ENCODE data around the gene CERK. TPM values are rescaled to one million over a fixed set of nuclear protein-coding genes. Genes with fewer than 3 reads are reported as not detected.

CERK gene
- total RNA-seq, 3 donors from 2014 or later, result 41.4 to 47.3 (median 44.9) TPM

DNA sequence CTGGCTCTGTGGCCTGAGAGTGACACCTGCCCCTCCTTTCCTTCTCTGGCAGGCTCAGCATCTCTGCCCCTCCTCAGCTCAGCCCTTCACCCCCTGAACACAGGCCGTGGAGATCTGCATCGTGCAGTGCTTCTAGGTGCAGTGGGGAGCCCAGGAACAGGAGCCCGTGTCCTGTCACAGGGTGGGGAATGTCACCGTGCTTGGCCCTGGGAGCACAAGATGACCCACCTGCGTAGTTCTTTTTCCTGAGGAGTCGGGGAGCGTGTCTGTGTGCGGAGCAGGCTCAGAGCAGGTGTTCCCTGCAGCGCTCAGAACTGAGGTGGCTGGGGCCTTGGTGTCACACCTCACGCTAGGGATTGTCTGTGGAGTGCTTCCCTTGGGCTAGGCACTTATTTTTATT, 35.0 kb upstream of the CERK start:
- DNase-seq (no peak), ATAC-seq (no peak)
- peaks cover 86% of the 10 kb centered on the region for H3K4me1 Mint-ChIP-seq (ENCODE audit: low read depth)
- no peaks in the 10 kb centered on the region for H3K27me3 Mint-ChIP-seq (ENCODE audit: low read depth)
- no peaks in the 10 kb centered on the region for H3K9me3 Mint-ChIP-seq
- H3K36me3 Mint-ChIP-seq (ENCODE audit: insufficient read depth), result peaks cover 4% of the 10 kb centered on the region
- no peak overlapping the region for H3K4me3 Mint-ChIP-seq

DNA sequence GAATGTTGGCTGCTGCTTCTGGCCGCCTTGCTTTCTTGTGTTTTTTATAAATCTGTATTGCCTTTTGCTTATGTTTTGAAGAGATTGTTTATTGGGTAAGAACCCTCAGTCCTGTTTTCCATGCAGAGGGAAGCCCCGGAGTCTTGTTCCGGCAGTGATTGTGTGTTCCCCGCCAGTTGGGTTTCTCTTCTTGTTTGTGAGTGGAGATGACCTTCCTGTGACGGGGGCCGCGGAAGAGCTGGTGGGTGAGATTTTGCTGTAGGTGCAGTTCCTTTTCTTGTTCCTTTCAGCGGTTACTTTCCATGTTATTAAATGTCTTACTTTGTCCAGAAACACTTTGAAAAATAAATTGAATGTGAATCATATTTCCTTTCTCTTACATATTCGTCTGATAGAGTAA, 32.7 kb upstream of the CERK start:
- DNase-seq (no peak), ATAC-seq (no peak)
- Mint-ChIP-seq H3K4me3 (peak overlapping the region; percentile 48), H3K27me3 (ENCODE audit: low read depth) (no peaks in the 10 kb centered on the region), H3K4me1 (ENCODE audit: low read depth) (peaks cover 78% of the 10 kb centered on the region), H3K36me3 (ENCODE audit: insufficient read depth) (peaks cover 7% of the 10 kb centered on the region), H3K9me3 (no peaks in the 10 kb centered on the region)

DNA sequence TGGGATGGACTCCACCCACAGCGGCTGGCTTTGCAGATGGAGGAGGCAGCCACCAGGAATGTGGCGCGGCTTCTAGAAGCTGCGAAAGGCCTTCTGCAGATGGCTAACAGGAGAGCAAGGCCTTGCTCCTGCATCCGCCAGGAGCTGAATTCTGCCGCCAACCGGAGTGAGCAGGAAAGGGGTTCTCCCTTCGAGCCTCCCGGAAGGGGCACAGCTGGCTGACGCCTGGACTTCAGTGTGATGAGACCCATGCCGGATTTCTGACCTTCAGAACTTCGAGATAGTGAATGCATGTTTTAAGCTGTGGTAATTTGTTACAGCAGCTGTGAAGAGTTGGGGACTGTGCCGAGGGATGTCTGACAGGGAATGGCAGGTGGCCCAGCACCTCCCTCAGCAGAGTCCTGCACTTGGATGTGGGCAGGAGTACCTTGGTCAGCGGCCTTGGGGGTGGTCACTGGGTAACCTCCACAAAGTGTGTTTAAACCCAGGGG, 32.1 kb upstream of the CERK start:
- H3K9me3 Mint-ChIP-seq, result no peaks in the 10 kb centered on the region
- DNase-seq, result no peak
- no peak for ATAC-seq
- peaks cover 7% of the 10 kb centered on the region for H3K36me3 Mint-ChIP-seq (ENCODE audit: insufficient read depth)
- H3K4me1 Mint-ChIP-seq (ENCODE audit: low read depth), result peaks cover 77% of the 10 kb centered on the region
- H3K4me3 Mint-ChIP-seq, result no peak overlapping the region
- H3K27me3 Mint-ChIP-seq (ENCODE audit: low read depth), result no peaks in the 10 kb centered on the region

DNA sequence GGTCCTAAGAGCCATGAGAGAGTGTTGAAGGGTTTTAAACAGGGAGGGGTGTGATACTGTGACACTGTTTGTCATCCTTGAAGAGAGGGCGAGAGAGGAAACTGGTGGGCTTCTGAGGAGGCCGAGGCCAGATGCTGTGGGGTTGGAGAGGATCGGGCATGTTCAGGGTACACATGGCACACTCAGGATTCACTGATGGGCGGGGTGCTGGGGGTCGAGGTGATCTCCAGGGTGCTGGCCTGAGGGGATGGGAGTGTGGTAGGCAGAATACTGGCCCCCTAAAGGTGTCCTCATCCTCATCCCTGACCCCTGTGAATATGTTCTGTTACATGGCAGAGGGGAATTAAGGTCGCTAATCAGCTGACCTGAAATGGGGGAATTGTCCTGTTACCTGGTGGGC, 31.7 kb upstream of the CERK start:
- no peaks in the 10 kb centered on the region for H3K9me3 Mint-ChIP-seq
- peaks cover 77% of the 10 kb centered on the region for H3K4me1 Mint-ChIP-seq (ENCODE audit: low read depth)
- H3K36me3 Mint-ChIP-seq (ENCODE audit: insufficient read depth), result peaks cover 7% of the 10 kb centered on the region
- H3K4me3 Mint-ChIP-seq, result no peak overlapping the region
- DNase-seq, result no peak
- ATAC-seq, result no peak
- H3K27me3 Mint-ChIP-seq (ENCODE audit: low read depth), result no peaks in the 10 kb centered on the region

DNA sequence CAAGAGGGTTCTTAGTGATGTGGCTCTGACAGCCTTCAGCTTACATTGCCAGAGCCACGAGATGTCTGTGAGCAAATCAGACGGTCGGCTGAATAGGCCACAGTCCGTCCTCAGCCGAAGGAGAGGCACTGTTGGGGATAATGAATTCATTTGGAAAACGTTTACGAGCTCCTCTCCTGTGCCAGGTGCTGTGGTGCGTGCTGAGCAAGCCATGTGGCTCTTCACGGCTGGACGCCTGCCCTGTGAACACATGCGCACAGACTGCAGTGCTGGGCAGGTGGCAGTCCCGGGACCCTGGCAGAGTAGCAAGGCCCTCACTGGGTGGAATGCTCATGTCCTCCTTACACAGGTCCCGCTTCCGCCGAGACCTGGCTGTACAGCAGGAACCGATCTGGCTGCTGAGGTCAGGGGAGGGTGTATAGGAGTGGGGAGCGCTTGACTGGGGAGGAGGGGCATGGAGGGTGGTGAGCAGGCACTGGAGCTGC, 31.2 kb upstream of the CERK start:
- ATAC-seq (no peak), DNase-seq (no peak)
- Mint-ChIP-seq H3K36me3 (ENCODE audit: insufficient read depth) (peaks cover 8% of the 10 kb centered on the region), H3K9me3 (no peaks in the 10 kb centered on the region), H3K4me3 (no peak overlapping the region), H3K27me3 (ENCODE audit: low read depth) (no peaks in the 10 kb centered on the region), H3K4me1 (ENCODE audit: low read depth) (peaks cover 77% of the 10 kb centered on the region)

DNA sequence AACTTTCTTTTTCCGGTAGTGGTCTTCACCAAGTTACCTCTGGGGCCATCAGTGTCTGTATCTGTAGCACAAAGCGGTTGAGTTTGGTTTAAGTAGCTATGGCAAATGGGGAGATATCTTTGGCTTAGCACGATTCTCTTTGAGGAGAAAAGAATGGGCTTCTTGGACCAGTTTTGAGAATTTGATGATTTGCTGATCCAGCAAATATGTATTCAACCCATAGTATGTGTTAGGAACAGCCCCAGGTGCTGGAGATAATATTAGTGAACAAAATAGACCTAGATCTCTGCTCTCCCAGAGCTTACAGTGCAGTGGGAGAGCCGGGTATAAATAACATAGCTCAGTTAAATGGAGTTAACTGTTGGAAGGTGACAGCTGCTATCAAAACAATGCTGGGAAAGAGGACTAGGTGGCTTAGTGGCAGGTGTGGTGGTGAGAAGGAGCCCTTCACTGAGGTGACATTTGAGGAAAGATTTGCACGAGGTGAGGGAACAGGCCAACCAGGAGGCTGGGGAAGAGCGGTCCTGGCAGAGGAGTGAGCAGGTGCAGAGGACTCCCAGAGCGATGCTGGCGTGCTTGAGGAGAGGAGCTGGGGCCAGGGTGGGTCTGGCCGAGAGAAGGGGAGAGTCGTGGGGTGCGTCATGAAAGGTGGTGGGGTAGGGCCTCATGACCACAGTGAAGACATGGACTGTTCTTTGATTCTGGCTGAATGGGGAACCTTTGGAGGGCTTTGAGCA, 29.4 kb upstream of the CERK start:
- Mint-ChIP-seq H3K4me3 (no peak overlapping the region), H3K9me3 (no peaks in the 10 kb centered on the region), H3K27me3 (ENCODE audit: low read depth) (no peaks in the 10 kb centered on the region), H3K36me3 (ENCODE audit: insufficient read depth) (peaks cover 8% of the 10 kb centered on the region), H3K4me1 (ENCODE audit: low read depth) (peaks cover 76% of the 10 kb centered on the region)
- ATAC-seq, result no peak
- no peak for DNase-seq

DNA sequence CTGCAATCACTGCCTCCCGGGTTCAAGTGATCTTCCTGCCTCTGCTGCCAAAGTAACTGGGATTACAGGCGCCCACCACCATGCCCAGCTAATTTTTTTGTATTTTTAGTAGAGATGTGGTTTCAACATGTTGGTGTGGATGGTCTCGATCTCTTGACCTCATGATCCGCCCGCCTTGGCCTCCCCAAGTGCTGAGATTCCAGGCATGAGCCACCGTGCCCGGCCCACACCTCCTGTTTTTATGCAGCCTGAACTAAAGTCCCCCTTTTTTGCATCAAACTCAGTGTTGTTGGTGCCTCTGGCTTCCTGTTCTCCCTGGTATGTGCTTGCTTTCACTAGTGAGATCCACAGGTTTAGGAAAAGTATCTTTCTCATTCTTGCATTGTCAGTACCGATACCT, 28.6 kb upstream of the CERK start:
- ATAC-seq (no peak), DNase-seq (no peak)
- Mint-ChIP-seq H3K4me1 (ENCODE audit: low read depth) (peaks cover 82% of the 10 kb centered on the region), H3K27me3 (ENCODE audit: low read depth) (no peaks in the 10 kb centered on the region), H3K36me3 (ENCODE audit: insufficient read depth) (peaks cover 8% of the 10 kb centered on the region), H3K4me3 (peak overlapping the region; percentile 16), H3K9me3 (no peaks in the 10 kb centered on the region)

DNA sequence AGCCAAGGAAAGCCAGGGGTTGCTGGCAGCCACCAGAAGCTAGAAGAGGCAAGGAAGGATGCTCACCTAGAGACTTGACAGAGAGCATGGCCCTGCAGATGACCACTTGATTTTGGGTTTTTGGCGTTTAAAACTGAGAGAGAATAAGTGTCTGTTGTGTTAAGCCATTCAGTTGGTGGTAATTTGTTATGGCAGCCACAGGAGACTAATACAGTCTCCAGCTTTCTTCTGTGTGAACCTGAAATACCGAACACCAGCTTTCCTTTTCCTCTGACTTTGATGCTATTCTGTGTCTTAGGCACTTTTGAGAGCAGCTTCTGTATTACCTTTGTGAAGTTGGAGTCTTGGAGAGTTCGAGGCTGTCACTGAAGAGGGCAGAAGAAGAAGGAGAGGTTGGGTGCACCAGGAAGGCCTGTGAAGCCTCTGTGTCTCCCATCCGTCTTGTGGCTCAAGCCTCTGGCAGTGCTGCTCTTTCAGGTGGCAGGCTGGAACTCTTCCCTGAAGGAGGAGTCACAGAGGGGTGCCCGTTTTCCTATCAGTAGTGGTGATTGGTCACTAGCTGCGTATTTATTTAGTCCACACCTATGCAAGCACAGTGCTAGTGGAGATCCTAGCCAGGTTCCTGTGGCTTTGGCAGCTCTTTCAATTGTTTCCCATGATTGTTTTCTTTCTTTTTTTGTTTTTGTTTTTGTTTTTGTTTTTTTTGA, 26.9 kb upstream of the CERK start:
- DNase-seq, result no peak
- H3K4me3 Mint-ChIP-seq, result peak overlapping the region; percentile 100
- H3K9me3 Mint-ChIP-seq, result no peaks in the 10 kb centered on the region
- peaks cover 74% of the 10 kb centered on the region for H3K4me1 Mint-ChIP-seq (ENCODE audit: low read depth)
- ATAC-seq, result no peak
- H3K27me3 Mint-ChIP-seq (ENCODE audit: low read depth), result no peaks in the 10 kb centered on the region
- H3K36me3 Mint-ChIP-seq (ENCODE audit: insufficient read depth), result peaks cover 9% of the 10 kb centered on the region

DNA sequence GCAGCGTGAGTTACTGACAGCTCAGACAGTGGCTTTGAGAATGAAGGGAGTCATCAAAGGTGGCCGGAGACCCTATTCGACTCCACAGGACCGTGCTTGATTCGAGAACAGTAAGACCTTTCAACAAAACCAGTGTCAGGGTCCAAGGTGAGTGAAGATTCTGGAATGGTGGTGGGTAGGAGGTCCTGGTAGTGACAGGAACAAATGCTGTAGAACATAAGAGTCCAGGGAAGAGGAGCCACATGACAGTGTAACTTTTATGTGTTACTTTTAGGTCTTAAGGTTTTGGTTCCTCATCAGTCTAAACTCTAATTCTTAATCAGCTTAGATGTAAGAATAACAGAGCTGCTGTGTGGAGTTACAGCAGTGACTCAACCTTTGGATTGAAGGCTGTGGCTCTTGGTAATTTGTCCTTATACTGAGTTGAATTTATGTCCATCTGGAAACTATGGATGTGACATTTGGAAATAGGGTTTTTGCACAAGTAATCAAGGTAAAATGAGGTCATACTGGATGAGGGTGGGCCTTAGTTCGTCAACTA, 26.2 kb upstream of the CERK start:
- Mint-ChIP-seq H3K27me3 (ENCODE audit: low read depth) (no peaks in the 10 kb centered on the region), H3K36me3 (ENCODE audit: insufficient read depth) (peaks cover 6% of the 10 kb centered on the region), H3K4me3 (peak overlapping the region; percentile 100), H3K4me1 (ENCODE audit: low read depth) (peaks cover 67% of the 10 kb centered on the region), H3K9me3 (no peaks in the 10 kb centered on the region)
- DNase-seq, result no peak
- no peak for ATAC-seq

DNA sequence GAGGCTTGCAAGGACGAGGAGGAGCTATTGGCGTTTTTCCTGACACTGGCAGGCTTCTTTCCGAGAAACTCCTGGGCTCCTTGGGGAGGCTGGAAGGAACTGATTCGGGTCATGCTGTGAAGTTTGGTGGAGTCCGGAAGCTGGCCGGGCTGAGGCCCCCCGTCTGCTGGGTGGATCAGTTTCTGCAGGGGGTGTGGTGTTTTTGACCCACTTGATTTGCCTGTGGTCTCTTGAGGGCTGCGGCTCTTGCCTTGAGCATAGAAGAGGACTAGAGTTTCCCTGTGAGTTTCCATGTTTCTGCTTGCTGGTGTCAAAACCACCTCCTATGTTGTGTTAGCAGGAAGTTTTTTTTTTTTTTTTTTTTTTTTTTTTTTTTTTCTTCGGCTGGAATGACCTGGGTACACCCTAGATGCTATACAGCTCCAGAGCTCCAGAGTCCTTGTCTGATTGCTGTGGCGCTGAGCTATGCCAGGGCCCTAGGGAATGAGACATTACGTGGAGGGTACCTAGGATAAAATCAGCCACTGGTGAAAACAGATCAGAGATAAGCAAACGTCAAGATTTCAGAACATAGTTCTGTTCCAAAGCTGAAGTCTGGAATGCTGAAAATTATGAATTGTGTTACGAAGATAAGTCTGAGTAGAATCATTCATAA, 25.1 kb upstream of the CERK start:
- Mint-ChIP-seq H3K36me3 (ENCODE audit: insufficient read depth) (peaks cover 6% of the 10 kb centered on the region), H3K4me1 (ENCODE audit: low read depth) (peaks cover 67% of the 10 kb centered on the region), H3K9me3 (no peaks in the 10 kb centered on the region), H3K4me3 (peak overlapping the region; percentile 100), H3K27me3 (ENCODE audit: low read depth) (no peaks in the 10 kb centered on the region)
- ATAC-seq (peak; percentile 22 to 23), DNase-seq (no peak)

DNA sequence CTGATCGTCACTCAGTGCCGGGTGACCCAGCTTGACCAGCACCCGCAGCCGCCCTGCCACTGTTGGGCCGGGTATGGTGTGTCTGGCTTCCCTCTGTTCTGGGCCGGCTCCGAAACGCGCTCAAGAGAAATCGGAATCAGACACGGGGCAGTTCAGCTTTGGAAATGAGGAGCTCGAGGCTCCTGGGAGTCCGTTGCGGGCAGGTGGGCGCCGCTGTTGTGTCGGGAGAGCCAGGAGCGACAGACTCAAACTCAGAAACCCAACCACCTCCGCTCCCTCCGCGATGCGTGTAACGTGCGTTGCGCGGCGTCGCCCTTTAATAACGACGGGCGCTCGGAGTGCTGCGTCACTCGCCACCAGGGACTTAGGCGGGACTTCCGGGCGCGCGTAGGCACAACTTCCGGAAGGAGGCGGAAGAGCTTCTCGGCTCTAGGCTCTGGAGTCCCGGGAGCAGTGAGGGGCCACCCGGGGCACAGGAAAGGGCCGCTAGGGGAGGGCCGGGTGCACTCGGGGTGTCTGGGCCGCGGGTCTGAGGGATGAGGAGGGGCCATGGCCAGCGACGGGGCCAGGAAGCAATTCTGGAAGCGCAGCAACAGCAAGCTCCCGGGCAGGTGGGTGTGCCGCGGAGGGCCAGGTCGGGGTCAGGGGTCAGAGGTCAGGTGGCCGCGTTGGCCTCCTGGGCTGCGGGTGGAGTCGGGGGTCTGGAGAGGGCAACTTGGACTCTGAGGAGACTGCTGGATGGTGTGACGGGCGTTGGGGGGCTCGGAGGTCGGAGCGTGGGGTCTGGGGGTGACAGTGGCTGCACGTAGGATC, 24.4 kb upstream of the CERK start, which contains the start of gene TBC1D22A:
TBC1D22A (plus strand) TSS at position 413 of the 813 bp plus-strand sequence; CDS start at position 550, 137 bp downstream.
- Mint-ChIP-seq H3K4me1 (ENCODE audit: low read depth) (peaks cover 62% of the 10 kb centered on the region), H3K9me3 (no peaks in the 10 kb centered on the region), H3K27me3 (ENCODE audit: low read depth) (no peaks in the 10 kb centered on the region), H3K36me3 (ENCODE audit: insufficient read depth) (peaks cover 3% of the 10 kb centered on the region), H3K4me3 (peak within 1 kb of the TSS; percentile 100)
- ATAC-seq, result peak; percentile 89 to 95
- DNase-seq, result peak; percentile 93

DNA sequence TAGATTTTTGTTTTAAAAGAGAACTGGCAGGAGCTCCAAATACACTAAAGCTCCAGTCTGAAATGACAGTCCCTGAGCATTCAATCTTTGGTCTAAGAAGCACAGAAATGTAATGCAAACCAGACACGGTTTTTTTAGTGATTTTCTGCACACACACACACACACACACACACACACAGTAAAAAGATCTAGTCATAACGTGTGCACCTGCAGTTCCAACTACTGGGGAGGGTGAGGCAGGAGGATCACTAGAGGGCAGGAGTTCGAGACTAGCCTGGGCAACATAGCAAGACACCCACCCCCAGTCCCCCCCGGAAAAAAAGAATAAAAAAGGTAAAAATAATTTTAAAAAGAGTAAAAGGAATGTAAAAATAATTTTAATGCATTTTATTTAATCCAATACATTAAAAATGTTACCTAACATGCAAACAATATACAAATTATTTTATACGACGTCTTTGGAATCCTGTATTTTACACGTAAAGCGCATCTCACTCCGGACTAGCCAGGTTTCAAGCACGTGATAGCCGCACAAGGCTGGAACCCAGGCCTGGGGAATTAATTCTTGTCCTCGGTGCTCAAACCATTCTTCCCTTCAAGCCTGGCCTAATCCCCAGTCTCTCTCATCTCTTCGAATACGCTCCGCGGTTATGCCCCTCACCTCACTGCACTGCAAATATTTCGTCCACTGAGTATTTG, 23.6 kb upstream of the CERK start:
- Mint-ChIP-seq H3K9me3 (peaks cover under 1% of the 10 kb centered on the region), H3K4me3 (peak overlapping the region; percentile 100), H3K27me3 (ENCODE audit: low read depth) (no peaks in the 10 kb centered on the region), H3K36me3 (ENCODE audit: insufficient read depth) (peaks cover 3% of the 10 kb centered on the region), H3K4me1 (ENCODE audit: low read depth) (peaks cover 54% of the 10 kb centered on the region)
- ATAC-seq (no peak), DNase-seq (no peak)

DNA sequence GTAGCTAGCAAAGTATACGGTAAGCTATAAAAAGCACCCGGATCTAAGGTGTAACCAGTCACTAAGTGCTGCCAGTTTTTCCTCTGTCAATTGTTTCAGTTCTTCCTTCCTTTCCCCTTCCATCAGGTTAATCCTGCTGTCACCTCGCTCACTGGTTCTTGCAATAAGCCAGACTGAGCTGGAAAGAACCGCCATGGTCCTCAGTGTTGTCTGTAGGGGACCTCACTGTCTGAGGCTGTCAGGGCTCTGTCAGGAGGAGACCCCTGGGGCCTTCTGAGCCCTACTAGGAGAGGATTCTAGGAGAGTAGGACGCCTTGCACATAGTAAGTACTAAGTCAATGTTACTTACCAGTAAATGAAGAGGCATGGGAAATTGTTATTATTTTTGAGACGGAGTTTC, 23.0 kb upstream of the CERK start:
- Mint-ChIP-seq H3K27me3 (ENCODE audit: low read depth) (no peaks in the 10 kb centered on the region), H3K36me3 (ENCODE audit: insufficient read depth) (peaks cover 6% of the 10 kb centered on the region), H3K4me1 (ENCODE audit: low read depth) (peaks cover 56% of the 10 kb centered on the region), H3K4me3 (peak overlapping the region; percentile 100), H3K9me3 (peaks cover 7% of the 10 kb centered on the region)
- DNase-seq (no peak), ATAC-seq (no peak)
